ENCODE measurements around the gene ARRDC4.

- TF ChIP-seq CTCF (IDR thresholded peaks at IDR 0.05) (no peak), POLR2A (IDR thresholded peaks at IDR 0.05) (peak in 2 of 4 donors; percentile 85)
Observed at GRCh38 chr15:97960364-97961066, at the start of gene ARRDC4.

Measured in esophagus squamous epithelium (tissue), 4 donors.